ENCODE results near the gene MRGPRE.

MRGPRE gene

GRCh38 chr11:3226846-3227567 lies 5.2 kb downstream of the MRGPRE start:
- no peak for DNase-seq (ENCODE audit: low spot score)

DNA sequence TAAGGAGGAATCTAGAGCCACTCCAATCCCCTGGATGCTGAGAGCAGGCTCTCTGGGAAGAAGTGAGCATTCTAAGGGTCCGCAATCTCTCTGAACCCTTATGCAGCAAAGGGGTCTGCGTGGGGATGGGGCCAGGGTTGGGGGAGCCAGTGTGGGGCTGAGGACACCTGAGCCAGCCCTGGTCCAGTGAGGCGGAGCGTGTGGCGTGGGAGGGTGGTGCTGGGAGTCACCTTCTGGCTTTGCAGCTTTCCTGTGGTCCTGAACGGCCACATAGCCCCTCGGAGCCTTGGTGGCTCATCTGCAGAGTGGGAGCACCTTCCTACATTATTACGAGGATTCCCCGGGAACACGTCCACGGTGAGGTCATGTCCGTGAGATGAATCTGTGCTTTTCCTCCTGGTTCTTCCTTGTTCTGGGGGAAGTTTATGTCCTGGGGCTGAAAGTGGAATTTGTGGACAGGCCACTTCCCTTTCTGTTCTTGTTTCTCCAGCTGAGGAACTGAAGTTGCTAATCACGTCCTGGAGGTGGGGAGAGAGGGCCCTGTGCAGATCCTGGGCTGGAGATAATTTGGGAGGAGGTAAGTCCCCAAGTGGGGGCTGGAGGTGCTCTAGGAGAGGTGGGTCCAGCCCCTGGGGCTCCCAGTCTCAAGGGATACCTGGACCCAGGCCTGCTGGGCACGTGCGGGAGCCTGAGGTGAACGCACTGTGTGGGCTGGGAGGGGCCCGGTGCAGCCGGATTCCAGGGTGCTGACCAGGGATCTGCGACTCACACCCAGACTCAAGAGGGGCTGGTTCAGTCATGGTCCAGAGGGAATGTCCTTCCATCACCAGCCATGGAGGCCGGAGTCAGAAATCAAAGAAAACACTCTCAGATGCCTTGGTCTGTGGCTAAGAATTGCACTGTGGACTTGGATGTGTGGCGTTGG lies 6.1 kb downstream of the MRGPRE start:
- no peak for DNase-seq (ENCODE audit: low spot score)

- no peak for DNase-seq (ENCODE audit: low spot score)
These were observed 7.0 kb downstream of the MRGPRE start for GRCh38 chr11:3225159-3225758.

- no peak for DNase-seq (ENCODE audit: low spot score)
These were observed 7.7 kb downstream of the MRGPRE start for GRCh38 chr11:3224401-3225057.

GRCh38 chr11:3223932-3224381 lies 8.3 kb downstream of the MRGPRE start:
- DNase-seq (ENCODE audit: low spot score) = no peak

DNA sequence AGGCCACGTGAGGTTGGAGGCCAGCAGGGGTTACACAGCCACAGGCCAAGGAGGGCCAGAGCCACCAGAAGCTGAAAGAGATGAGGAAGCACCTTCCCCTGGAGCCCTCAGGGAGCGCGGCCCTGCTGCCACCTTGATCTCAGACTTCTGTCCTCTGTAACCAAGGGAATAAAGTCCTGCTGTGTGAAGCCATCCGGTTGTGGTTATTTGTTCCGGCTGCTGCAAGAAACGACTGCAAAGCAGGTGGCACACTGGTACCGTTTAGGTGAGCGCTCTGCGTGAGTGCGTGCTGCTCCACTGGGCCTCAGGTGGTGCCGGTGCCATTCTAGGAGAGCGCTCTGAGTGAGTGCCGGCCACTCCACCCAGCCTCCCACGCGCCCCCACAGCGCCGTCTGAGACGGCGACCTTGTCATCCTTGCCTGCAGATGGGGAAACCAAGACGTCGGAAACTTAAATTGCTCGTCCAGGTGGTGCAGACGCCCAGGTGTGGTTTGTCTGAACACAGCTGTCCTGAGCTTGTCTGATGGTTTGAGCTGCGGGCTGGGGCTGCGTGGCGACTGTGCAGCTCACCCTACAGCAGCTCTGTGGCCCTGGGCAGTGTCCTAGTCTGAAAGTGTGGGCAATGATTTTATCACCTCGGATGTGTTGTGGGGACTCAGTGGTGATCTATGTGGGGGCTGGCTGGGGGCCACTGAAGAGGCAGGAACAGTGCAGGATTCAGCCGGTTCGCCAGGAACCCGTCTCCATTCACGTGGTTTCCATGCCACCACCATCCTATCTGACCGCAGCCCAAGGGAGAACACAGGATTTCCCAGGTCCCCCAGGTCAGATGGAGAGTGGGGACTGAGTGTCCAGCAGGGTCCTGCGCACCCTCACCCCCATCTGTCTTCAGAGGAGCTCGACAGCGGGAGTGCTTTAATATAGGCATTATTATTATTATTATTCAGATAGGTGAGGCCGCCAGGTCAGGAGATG lies 9.0 kb downstream of the MRGPRE start:
- no peak for DNase-seq (ENCODE audit: low spot score)

DNA sequence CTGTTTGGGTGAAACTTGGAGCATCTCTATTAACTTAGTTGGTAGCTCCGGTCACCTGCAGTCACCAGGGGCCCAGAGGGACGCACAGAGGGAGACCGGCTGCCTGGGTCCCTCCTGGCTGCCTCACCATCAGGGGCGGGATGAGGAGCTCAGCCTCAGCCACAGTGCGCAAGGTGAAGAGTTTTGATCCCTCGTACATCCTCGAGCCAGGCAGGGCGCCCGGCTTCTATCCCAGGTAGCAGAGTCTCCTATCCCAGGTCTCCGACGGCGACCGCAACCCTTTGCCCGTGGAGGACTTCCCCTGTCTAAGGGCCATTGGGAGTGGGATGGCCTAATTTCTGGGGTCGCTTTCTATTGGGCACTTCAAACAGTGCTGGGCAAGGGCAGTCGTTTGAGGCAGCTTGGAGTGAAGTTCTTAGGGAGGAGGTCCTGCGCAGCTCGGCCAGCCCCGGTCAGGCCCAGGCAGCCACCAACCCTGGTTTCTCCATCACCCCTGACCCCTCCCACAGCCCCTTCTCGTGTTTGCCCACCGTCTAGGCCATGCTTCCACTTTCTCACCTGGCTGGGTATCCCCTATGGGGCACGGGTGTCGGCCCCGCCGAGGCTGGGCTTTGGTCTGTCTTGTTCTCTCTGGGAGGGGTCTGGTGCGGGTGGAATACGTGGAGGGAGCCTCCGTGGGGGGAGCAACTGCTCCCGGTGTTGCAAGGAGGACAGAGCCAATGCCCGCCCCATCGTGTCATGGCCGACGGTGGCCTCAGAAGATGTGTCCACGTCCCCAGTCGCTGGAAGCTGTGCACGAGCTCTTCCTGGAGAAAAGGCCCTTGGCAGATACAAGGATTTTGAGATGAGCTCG lies 10.0 kb downstream of the MRGPRE start:
- no peak for DNase-seq (ENCODE audit: low spot score)

GRCh38 chr11:3221408-3222002 lies 10.7 kb downstream of the MRGPRE start:
- no peak for DNase-seq (ENCODE audit: low spot score)

DNA sequence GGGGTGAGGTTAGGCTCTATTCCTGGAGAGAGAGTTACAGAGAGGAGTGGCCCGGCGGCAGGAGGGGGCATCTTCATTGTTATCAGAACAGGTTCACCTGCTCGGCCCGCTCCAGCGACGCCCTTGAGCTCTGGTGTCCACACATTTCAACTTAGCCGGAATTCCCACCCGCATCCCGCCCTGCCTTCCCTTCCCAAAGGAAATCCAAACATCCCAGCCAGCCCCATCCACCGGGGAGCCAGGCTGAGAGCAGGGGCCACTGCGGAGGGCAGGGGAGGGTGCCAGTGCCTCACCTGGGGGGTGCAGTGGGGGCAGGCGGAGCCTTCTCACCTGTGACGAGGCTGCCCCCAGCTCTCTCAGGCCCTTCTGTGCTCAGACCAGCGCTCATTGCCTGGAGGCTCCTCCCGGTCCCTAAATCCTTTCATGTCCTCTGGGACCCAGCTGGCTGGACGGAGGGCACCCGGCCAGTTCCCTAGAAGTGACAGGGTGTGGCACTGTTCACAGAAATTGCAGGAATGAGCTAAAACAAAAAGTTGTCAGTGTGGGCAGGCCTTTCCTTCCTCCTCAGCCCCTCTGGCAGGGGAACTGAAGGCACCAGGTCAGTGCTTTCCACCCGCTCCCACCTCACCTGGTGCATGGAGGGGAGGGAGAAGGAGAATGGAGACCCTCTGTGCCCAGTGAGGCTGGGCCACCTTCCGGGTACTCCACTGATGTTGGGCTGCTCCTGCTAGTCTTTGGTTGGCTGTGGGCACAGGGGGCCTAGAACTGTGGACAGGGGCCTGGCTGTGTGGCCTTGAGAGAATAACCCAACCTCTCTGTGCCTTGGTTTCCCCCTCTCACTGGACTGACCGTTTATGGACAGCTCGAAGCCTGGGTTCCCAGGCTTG lies 11.5 kb downstream of the MRGPRE start:
- DNase-seq (ENCODE audit: low spot score) = no peak

DNA sequence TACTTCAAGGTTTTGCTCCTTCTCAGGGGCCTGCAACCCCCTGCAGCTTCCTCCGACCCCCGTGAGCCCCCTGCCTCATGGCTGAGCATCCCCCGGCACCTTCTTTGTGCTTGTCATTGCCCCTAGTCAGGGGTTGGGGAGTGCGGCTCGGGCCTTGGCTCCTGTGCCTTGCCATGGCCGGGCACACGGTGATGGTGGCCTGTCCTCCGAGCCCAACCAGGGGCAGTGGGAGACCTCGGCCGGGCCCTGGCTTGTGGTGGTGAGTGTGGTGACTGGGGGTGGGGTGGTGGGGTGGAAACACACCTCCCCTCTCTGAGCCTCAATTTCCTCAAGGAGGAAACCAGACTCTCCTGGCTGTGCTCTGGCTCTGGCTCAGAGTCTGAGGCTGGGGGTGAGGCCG lies 12.1 kb downstream of the MRGPRE start:
- no peak for DNase-seq (ENCODE audit: low spot score)

DNA sequence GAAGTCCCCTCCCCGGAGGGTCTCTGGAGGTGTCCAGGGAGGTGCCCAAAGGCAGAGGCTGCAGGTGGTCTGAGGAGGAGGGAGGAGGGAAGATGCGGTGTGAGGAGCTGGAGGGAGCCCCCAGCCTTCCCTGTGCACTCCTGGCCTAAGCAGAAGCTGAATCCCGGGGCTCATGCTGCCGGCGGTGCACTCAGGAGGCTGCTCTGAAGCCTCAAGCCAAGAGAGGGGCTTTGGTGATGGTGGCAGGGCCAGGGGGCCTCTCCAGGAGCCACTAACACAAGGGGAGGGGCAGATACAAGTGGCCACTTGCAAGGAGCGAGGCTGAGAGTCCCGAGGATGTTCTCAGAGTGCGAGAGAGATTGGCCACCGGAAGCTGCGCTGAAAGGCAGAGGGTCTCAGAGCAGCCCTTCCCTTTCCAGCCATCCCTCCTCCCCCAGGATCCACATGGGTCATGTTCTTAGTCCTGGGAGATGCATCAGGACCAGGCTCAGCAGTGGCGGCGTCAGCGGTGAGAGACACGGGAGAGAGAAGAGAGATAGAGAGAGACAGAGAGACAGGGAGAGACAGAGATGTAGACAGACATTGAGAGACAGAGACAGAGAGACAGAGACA lies 12.8 kb downstream of the MRGPRE start:
- no peak for DNase-seq (ENCODE audit: low spot score)

GRCh38 chr11:3218483-3219280 lies 13.5 kb downstream of the MRGPRE start, which contains the start of gene MRGPRG:
Gene MRGPRG, minus strand, starts transcription at chr11:3218813. Its CDS starts 0 bp downstream, at chr11:3218813.
- no peak for DNase-seq (ENCODE audit: low spot score)

DNA sequence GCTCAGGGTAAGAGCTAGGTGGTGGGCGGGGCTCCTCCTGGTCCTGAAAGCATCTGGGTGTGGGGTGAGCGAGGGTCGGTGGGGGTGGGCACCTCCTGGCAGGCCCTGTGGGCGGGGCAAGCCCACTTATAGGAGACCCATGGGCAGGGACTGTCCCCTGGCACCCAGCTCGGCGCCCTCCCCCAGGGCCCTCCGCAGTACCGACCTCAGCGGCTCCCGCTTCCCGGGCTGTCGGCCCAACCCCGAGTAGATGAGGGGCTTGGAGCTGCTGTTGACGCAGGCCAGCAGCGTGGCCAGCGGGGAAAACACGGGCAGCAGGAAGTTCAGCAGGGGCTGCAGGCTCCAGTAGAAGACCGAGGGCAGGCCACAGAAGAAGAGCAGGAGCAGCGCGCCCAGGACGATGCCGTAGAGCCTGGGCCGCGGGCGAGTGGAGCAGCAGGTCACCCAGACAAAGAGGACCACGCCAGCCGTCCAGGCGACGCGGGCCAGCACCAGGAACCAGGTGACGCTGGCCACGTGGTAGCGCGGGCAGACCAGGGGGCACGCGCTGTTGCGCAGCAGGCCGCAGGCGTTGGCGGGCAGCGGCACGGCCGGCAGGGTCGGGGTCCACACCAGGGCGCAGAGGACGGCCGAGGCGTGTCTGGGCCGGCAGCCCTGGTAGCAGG lies 14.3 kb downstream of the MRGPRE start:
- no peak for DNase-seq (ENCODE audit: low spot score)

- no peak for DNase-seq (ENCODE audit: low spot score)
These were observed 16.1 kb downstream of the MRGPRE start for GRCh38 chr11:3216027-3216525.

GRCh38 chr11:3215346-3216026 lies 16.7 kb downstream of the MRGPRE start:
- DNase-seq (ENCODE audit: low spot score) = no peak

GRCh38 chr11:3214420-3214699 lies 17.9 kb downstream of the MRGPRE start:
- no peak for DNase-seq (ENCODE audit: low spot score)

Measured in HuH-7 (cell line).